T-cell (primary cell): ENCODE results near the gene SLC25A28. TPM values are rescaled to one million over a fixed set of nuclear protein-coding genes. Genes with fewer than 3 reads are reported as not detected.
A peak's percentile ranks its signal among the peaks of the same experiment; 100 is the strongest.

Source experiments
- ATAC-seq, 4 experiments: fragments of 200-7000 bp in 3 of 4; fragments of 150-1000 bp in 1 of 4; cut with Tn5 transposase; replicated peaks in 1 of 4; 1 replicate in 3 of 4; 2 replicates in 1 of 4; pipeline ENCODE4 v1.10.0; 2021; ENCODE audit warnings: moderate library complexity in 3 of 4, mild to moderate bottlenecking in 2 of 4, moderate number of reproducible peaks in 1 of 4
- CTCF ChIA-PET, 2 donors: fragments of 300-600 bp; sonication (Branson Sonifier 250); formaldehyde crosslinking; loops; one replicate each; lab custom pipeline; 2022; ENCODE audit warnings: antibody characterized with exemption in 2 of 2; lab: Charles Lee
- POLR2A ChIA-PET, 2 donors: fragments of 300-600 bp; sonication (Branson Sonifier 250); formaldehyde crosslinking; loops; one replicate each; lab custom pipeline; 2022; ENCODE audit warnings: antibody characterized with exemption in 2 of 2; lab: Charles Lee
- DNase-seq, 35 experiments: peaks; one replicate each; pipeline versions ENCODE4 v3.0.0 to v3.0.0-alpha.2; 2013 to 2023
- H3K27ac ChIP-seq: one replicate; pipeline ENCODE4 v1.5.1; 2013; ENCODE audit warnings: low read length
- H3K27me3 ChIP-seq, 2 experiments: replicated peaks in 1 of 2; 1 replicate in 1 of 2; 2 replicates in 1 of 2; pipeline versions ENCODE4 v1.6.1 to v1.7.0; 2013; ENCODE audit warnings: low read length in 1 of 2, mixed read lengths in 1 of 2; ENCODE audit not compliant: control insufficient read depth in 2 of 2, insufficient read depth in 2 of 2; ENCODE audit errors: extremely low read depth in 1 of 2
- H3K36me3 ChIP-seq, 2 donors: 1 replicate in 1 of 2; 2 replicates in 1 of 2; pipeline versions ENCODE4 v1.6.1 to v1.7.0; 2013; ENCODE audit warnings: low read length in 1 of 2; ENCODE audit not compliant: control insufficient read depth in 2 of 2, insufficient read depth in 1 of 2; ENCODE audit errors: extremely low read depth in 1 of 2
- H3K4me1 ChIP-seq, 2 experiments: 1 replicate in 1 of 2; 2 replicates in 1 of 2; pipeline versions ENCODE4 v1.6.1 to v1.7.0; 2013; ENCODE audit warnings: low read length in 2 of 2, mixed read lengths in 1 of 2; ENCODE audit not compliant: insufficient read depth in 2 of 2, control insufficient read depth in 1 of 2; ENCODE audit errors: extremely low read depth in 1 of 2
- H3K4me3 ChIP-seq, 2 donors: 1 replicate in 1 of 2; 2 replicates in 1 of 2; pipeline versions ENCODE4 v1.5.1 to v1.7.0; 2013; ENCODE audit warnings: mild to moderate bottlenecking in 2 of 2, low read length in 1 of 2, moderate library complexity in 1 of 2; ENCODE audit not compliant: control insufficient read depth in 1 of 2; ENCODE audit errors: extremely low read depth in 1 of 2
- H3K9me3 ChIP-seq: 2 replicates; pipeline ENCODE4 v1.7.0; 2013
- H3K27ac Mint-ChIP-seq, 2 donors: one replicate each; pipeline ENCODE4 v1.8.0; 2020 to 2021; ENCODE audit warnings: mild to moderate bottlenecking in 2 of 2, mixed read lengths in 2 of 2
- H3K27me3 Mint-ChIP-seq, 2 donors: one replicate each; pipeline ENCODE4 v1.8.0; 2021 to 2022; ENCODE audit warnings: mixed read lengths in 2 of 2
- H3K36me3 Mint-ChIP-seq: one replicate; pipeline ENCODE4 v1.8.0; 2021; ENCODE audit warnings: mixed read lengths
- H3K4me1 Mint-ChIP-seq, 3 donors: one replicate each; pipeline ENCODE4 v1.8.0; 2020 to 2022; ENCODE audit warnings: mixed read lengths in 3 of 3, mild to moderate bottlenecking in 1 of 3
- H3K4me3 Mint-ChIP-seq, 3 donors: one replicate each; pipeline ENCODE4 v1.8.0; 2020 to 2022; ENCODE audit warnings: mild to moderate bottlenecking in 3 of 3, mixed read lengths in 3 of 3, moderate library complexity in 3 of 3
- H3K9me3 Mint-ChIP-seq, 3 donors: one replicate each; pipeline ENCODE4 v1.8.0; 2020 to 2022; ENCODE audit warnings: mixed read lengths in 3 of 3
- WGBS: methylation state at CpG from one replicate; pipeline ENCODE4 v1.1.5; 2013; ENCODE audit warnings: missing lambda C conversion rate; ENCODE audit not compliant: insufficient coverage; 5-methylcytosine and 5-hydroxymethylcytosine counted together
- total RNA-seq, 35 experiments: library from RNA in 6 of 35; stranded (reverse) in 6 of 35; fragments of 120-200 nt in 1 of 35; gene quantifications; one replicate each; pipeline versions ENCODE4 v1.2.1 to v1.2.4 and lab custom pipeline; 2013 to 2026

The SLC25A28 gene, protein sequence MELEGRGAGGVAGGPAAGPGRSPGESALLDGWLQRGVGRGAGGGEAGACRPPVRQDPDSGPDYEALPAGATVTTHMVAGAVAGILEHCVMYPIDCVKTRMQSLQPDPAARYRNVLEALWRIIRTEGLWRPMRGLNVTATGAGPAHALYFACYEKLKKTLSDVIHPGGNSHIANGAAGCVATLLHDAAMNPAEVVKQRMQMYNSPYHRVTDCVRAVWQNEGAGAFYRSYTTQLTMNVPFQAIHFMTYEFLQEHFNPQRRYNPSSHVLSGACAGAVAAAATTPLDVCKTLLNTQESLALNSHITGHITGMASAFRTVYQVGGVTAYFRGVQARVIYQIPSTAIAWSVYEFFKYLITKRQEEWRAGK
- 10 to 100 TPM; 78.9 to 90.4 (median 87.0) TPM for total RNA-seq
- total RNA-seq (2013), result 59.5 TPM
- total RNA-seq (lab: John Stamatoyannopoulos, UW), result 30.9 to 75.9 (median 54.8) reads per million in 29 experiments

- Histone ChIP-seq H3K4me1 (peaks cover 17 to 33% of the 10 kb centered on the region in 2 experiments), H3K4me3 (peak within 1 kb of the TSS; percentile 86 to 95), H3K27ac (peak within 1 kb of the TSS; percentile 96), H3K9me3 (no peaks in the 10 kb centered on the region), H3K27me3 (no peaks in the 10 kb centered on the region), H3K36me3 (peaks cover 0 to 5% of the 10 kb centered on the region in 2 donors)
- POLR2A ChIA-PET, result interaction anchor here in 1 of 2 donors (0.5 to 0.7 kb wide), 2 partner anchors 30 to 121 kb away, joined by 3 to 10 read pairs; no protein-coding TSS in a partner anchor
- CTCF ChIA-PET, result interaction anchor here (0.9 to 2.4 kb wide), 7 partner anchors 8 to 190 kb away, joined by 3 to 9 read pairs (median 4); partner anchors contain the start of genes COX15 (in 1 of the 2), CUTC (in 1 of the 2), ENTPD7 (in 1 of the 2) and GOT1 (in 1 of the 2)
- peaks cover 47 to 52% (median 52%) of the 10 kb centered on the region in 3 donors for H3K4me1 Mint-ChIP-seq
- ATAC-seq, result peak in 3 of 4 experiments; percentile 1 to 83 (median 82)
- peaks cover 4% of the 10 kb centered on the region for H3K36me3 Mint-ChIP-seq
- no peaks in the 10 kb centered on the region for H3K9me3 Mint-ChIP-seq
- DNase-seq, result peak in 33 of 35 experiments; percentile 11 to 99 (median 92)
- H3K27me3 Mint-ChIP-seq, result no peaks in the 10 kb centered on the region
- peak within 1 kb of the TSS; percentile 76 to 87 (median 87) for H3K4me3 Mint-ChIP-seq
- under 1% methylated on average over 59 of the region's 75 CpGs for WGBS
- H3K27ac Mint-ChIP-seq, result peak within 1 kb of the TSS; percentile 93 to 94
These were observed at the start of gene SLC25A28 for GRCh38 chr10:99619851-99620710. Gene SLC25A28, minus strand, starts transcription at chr10:99620439. Its CDS starts 104 bp downstream, at chr10:99620335.

GRCh38 chr10:99667108-99667751 lies 47.0 kb upstream of the SLC25A28 start:
- CTCF ChIA-PET, result interaction anchor here in 1 of 2 donors (0.6 kb wide), 1 partner anchor 102 kb away, joined by 5 read pairs; no protein-coding TSS in a partner anchor
- Mint-ChIP-seq H3K27ac (no peak overlapping the region), H3K4me1 (peaks cover 0 to 3% (median 1%) of the 10 kb centered on the region in 3 donors), H3K36me3 (peaks cover 22% of the 10 kb centered on the region), H3K27me3 (no peaks in the 10 kb centered on the region), H3K4me3 (no peak overlapping the region), H3K9me3 (no peaks in the 10 kb centered on the region)
- Histone ChIP-seq H3K27ac (no peak overlapping the region), H3K27me3 (no peaks in the 10 kb centered on the region), H3K9me3 (no peaks in the 10 kb centered on the region), H3K36me3 (peaks cover 0 to 2% of the 10 kb centered on the region in 2 donors), H3K4me1 (no peaks in the 10 kb centered on the region), H3K4me3 (no peak overlapping the region)
- WGBS, result no CpG with 5 or more reads among the region's 4 CpGs
- ATAC-seq (no peak), DNase-seq (no peak)
- POLR2A ChIA-PET, result no interaction called here

DNA sequence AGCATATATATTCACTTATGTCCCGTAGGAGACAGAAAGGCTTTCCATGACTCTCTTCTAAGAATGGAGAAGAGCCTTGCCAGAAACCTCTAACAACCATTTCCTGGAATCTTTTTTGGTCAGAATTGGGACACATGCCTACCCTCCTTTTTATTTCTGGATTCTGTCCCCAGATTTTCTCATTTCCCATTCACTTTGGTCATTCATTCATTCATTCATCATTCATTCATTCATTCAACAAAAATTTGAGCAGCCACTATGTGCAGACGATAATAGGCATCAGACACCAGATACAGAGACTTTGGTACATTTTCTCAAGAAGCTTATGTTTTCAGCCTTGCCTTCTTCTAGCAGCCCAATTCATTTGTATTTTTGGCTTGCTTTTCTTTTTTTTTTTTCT lies 45.1 kb upstream of the SLC25A28 start:
- H3K9me3 ChIP-seq, result no peaks in the 10 kb centered on the region
- H3K27me3 ChIP-seq, result no peaks in the 10 kb centered on the region
- Mint-ChIP-seq H3K4me1 (peaks cover under 1 to 7% (median 3%) of the 10 kb centered on the region in 3 donors), H3K27me3 (no peaks in the 10 kb centered on the region), H3K4me3 (no peak overlapping the region), H3K27ac (no peak overlapping the region), H3K36me3 (peaks cover 22% of the 10 kb centered on the region), H3K9me3 (no peaks in the 10 kb centered on the region)
- no peak overlapping the region for H3K4me3 ChIP-seq
- 93% methylated on average over 2 of the region's 2 CpGs for WGBS
- POLR2A ChIA-PET, result no interaction called here
- H3K36me3 ChIP-seq, result peaks cover 0 to 2% of the 10 kb centered on the region in 2 donors
- CTCF ChIA-PET, result interaction anchor here in 1 of 2 donors (0.7 kb wide), 1 partner anchor 1024 kb away, joined by 3 read pairs; no protein-coding TSS in a partner anchor
- no peak for DNase-seq
- ATAC-seq, result no peak
- no peak overlapping the region for H3K27ac ChIP-seq
- no peaks in the 10 kb centered on the region for H3K4me1 ChIP-seq

DNA sequence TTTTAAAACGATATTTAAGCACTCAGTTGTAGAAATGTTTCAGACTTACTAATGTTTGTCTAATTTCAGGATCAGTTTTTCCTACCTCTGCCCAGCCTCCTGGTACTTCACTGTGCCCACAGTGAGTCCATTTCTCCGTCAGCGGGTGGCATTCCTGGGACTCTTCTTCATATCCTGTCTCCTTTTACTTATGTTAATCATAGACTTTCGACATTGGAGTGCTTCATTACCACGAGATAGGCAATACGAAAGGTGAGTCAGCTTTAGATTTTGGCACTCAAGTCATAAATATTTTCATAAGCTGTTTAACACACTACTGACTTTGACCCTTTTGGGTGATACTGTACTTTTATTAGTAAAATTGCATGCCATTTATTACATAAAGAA lies 41.1 kb upstream of the SLC25A28 start:
- no peak for DNase-seq
- H3K4me1 Mint-ChIP-seq, result peaks cover 22 to 28% (median 22%) of the 10 kb centered on the region in 3 donors
- WGBS, result 93% methylated on average over 2 of the region's 6 CpGs
- no peaks in the 10 kb centered on the region for H3K9me3 Mint-ChIP-seq
- peaks cover 0 to 2% of the 10 kb centered on the region in 2 donors for H3K36me3 ChIP-seq
- H3K9me3 ChIP-seq, result no peaks in the 10 kb centered on the region
- ChIA-PET POLR2A (interaction anchor here in 1 of 2 donors (0.6 kb wide), 1 partner anchor 9 kb away, joined by 3 read pairs; no protein-coding TSS in a partner anchor), CTCF (no interaction called here)
- no peak overlapping the region for H3K27ac ChIP-seq
- no peak overlapping the region for H3K4me3 ChIP-seq
- peaks cover 3 to 4% of the 10 kb centered on the region in 2 experiments for H3K27me3 ChIP-seq
- H3K36me3 Mint-ChIP-seq, result peaks cover 15% of the 10 kb centered on the region
- H3K27ac Mint-ChIP-seq, result no peak overlapping the region
- peaks cover 5 to 16% of the 10 kb centered on the region in 2 experiments for H3K4me1 ChIP-seq
- peaks cover 4 to 6% of the 10 kb centered on the region in 2 donors for H3K27me3 Mint-ChIP-seq
- H3K4me3 Mint-ChIP-seq, result no peak overlapping the region
- no peak for ATAC-seq

- H3K4me3 ChIP-seq, result no peak overlapping the region
- Mint-ChIP-seq H3K4me1 (peaks cover 22 to 28% (median 22%) of the 10 kb centered on the region in 3 donors), H3K27ac (no peak overlapping the region), H3K27me3 (peaks cover 7 to 11% of the 10 kb centered on the region in 2 donors), H3K36me3 (peaks cover 13% of the 10 kb centered on the region), H3K4me3 (peak overlapping the region in 2 of 3 donors; percentile 26 to 44), H3K9me3 (no peaks in the 10 kb centered on the region)
- 100% methylated on average over 3 of the region's 6 CpGs for WGBS
- POLR2A ChIA-PET, result interaction anchor here in 1 of 2 donors (0.6 kb wide), 1 partner anchor 10 kb away, joined by 3 read pairs; no protein-coding TSS in a partner anchor
- no peak overlapping the region for H3K27ac ChIP-seq
- ATAC-seq, result no peak
- CTCF ChIA-PET, result interaction anchor here in 1 of 2 donors (1.9 kb wide), 1 partner anchor 42 kb away, joined by 9 read pairs; no protein-coding TSS in a partner anchor
- H3K4me1 ChIP-seq, result peaks cover 5 to 16% of the 10 kb centered on the region in 2 experiments
- peaks cover 3 to 4% of the 10 kb centered on the region in 2 experiments for H3K27me3 ChIP-seq
- H3K36me3 ChIP-seq, result peaks cover 0 to 2% of the 10 kb centered on the region in 2 donors
- H3K9me3 ChIP-seq, result no peaks in the 10 kb centered on the region
- no peak for DNase-seq
These were observed 40.6 kb upstream of the SLC25A28 start for GRCh38 chr10:99660662-99661376.
